Stimulated activated CD4-positive, alpha-beta T cell treated with anti-CD3 and anti-CD28 coated beads, Interleukin-12 subunit alpha, Interleukin-12 subunit beta, amount 100 ng/mL, for 4 hours (primary cell): ENCODE measurements around the gene TBC1D21.

ENCODE experiments used
- DNase-seq: peaks from one replicate; pipeline ENCODE4 v3.0.0-alpha.2; 2020

TBC1D21 gene, protein sequence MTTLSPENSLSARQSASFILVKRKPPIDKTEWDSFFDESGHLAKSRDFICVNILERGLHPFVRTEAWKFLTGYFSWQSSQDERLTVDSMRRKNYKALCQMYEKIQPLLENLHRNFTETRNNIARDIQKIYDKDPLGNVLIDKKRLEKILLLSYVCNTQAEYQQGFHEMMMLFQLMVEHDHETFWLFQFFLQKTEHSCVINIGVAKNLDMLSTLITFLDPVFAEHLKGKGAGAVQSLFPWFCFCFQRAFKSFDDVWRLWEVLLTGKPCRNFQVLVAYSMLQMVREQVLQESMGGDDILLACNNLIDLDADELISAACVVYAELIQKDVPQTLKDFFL

DNA sequence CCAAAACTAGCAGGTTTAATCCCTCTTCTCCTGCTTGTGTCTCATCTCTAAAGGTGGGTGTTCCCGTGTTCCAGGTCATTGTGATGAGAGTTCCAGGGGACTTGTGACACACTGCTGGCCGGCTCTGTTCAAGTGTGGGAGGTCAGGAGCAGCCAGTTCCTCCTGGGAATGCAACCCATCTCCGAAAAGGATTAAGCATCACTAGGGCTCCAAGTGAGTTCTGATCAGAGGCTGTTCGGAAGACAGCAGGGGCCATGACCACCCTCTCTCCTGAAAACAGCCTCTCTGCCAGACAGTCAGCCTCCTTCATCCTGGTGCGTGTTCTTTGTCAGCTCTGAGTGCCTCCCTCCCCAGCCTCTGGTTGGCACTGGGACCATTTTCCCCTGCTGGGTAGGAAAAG lies at the start of gene TBC1D21:
TBC1D21 (plus strand) TSS at position 109 of the 400 bp plus-strand sequence; CDS start at position 255, 146 bp downstream.
- no peak for DNase-seq

DNA sequence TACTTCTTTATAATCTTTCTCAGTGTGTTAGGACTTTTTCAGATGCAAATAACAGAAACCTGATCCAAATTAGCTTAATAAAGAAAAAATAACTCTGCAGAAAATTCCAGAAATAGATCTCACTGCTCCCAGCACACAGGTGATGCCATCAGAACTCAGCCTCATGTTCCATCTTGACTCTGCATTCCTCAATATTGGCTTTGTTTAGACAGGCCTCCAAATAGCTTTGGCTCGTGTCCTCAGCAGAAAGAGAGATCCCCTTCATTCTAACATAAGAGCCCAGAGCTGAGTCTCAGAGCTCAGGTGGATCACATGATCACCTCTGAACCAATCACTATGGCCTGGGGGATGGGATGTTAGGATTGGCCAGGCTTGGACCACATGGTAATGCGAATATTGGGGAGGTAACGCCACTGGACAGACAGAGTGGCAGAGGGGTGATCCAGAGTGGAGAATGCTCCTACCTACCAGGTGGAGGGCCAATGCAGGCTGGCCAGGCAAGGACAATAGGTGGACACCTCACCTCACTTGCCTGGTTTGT lies 46.6 kb upstream of the TBC1D21 start:
- no peak for DNase-seq

DNA sequence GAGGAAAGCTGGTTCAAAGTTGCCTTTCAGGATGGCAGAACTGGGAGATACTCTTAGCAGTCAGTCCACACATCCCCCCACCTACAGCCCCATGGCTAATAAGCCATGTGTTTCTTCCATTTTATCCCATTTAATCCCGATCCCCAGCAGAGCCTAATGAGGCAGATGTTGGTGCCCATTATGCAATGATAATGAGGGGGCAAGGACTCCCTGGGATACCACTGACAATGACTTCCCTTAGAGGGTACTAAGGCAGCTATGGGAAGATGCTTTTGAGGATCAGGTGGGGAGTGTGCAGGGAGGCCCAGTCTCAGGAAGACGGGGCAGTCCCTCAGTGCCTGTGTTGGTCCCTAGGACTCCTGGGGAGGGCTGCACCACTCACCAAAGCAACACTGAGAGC lies 43.8 kb upstream of the TBC1D21 start:
- DNase-seq, result no peak

DNA sequence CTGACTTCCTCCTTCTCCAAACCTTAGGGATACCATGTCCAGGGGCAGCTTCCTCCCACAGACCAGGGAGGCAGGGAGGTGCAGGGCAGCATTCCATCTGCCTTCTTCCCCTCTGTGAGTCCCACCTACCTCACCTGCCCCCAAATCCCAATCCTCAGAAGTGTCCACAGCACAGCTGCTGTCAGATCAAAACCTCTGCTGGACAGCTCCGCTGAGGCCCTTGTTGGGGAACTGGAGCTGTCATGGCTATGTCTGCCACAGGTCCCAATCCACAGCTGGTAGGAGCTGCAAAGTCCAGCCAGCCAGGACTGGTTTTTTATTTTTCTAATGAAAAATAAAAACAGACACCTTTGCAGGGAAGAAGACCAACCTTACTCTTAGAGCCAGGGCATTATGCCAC lies 40.7 kb upstream of the TBC1D21 start:
- DNase-seq, result no peak

DNA sequence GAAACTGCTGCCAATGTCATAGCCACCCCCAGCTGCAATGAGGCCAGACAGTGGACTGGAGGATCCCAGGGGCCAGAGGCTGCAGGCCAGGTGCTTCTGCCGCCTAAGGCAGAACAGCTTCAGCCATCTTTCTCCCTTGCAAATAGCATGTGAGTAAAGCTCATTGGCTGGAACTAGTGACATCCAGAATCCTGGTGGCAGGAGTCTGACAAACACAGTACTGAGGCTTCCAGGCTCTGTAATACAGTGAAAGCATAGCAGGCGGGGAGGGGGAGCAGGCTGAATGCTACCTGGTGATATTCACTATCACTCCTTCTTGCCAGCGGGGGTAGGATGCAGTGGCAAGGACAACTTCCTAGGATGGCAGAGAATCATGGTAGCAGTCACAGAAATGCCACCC lies 36.5 kb upstream of the TBC1D21 start:
- no peak for DNase-seq

DNA sequence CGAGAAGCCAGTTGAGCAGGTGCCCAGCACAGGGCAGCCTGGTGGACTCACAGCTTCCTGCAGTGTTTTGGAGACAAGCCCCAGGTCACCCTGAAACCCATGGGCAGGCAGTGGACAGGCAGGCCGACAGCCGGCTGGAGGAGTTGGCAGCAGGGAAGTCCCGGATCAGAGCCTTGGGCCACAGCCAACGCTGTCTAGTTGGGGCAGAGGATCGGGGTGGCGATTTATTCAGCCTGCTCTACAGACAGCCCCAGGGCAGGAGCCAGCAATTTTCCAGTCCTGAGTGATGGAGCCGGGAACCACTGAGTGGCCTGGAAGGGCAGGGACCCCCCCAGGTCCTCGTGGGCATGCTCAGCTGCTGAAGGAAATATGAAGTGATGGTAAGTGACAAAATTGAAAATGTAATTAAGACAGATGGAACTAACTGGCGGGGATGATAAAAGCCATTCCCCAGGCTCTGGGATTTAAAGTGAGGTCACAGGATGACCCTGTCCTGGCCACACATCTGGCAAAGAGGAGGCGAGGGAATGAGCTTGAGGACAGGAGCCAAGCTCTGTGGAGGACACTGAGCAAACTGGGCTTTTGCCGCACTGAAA lies 34.4 kb upstream of the TBC1D21 start:
- DNase-seq, result no peak

DNA sequence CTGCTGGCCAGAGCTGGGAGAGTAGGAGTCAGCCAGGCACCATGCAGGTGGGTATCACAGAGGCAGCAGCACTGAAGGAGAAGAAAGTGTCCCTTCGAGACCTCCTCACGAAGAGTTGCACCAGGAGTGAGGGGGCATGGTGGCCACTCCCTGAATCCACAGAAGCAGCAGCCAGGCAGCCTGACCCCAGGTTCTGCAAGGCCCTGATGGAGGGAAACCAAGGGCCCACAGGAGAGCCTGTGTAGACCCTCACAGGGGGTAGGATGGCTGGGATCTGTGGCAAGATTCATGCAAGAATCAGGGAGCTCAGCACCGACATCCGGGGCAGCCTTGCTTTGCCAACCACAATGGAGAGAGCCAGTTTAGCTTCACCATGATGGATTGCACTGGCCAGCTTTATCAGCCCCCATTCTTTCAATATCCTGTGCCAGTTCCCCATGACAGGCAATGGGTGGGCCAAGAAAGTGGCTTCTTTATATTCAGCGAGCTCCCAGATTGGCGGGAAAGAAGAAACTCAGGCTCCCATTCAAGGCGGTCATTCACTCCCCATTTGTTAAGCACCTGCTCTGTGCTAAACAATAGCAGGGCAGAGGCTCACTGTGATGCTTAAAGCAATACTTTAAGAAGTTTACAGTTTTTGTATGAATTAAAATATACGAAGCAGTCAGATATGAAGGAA lies 33.5 kb upstream of the TBC1D21 start:
- no peak for DNase-seq

DNA sequence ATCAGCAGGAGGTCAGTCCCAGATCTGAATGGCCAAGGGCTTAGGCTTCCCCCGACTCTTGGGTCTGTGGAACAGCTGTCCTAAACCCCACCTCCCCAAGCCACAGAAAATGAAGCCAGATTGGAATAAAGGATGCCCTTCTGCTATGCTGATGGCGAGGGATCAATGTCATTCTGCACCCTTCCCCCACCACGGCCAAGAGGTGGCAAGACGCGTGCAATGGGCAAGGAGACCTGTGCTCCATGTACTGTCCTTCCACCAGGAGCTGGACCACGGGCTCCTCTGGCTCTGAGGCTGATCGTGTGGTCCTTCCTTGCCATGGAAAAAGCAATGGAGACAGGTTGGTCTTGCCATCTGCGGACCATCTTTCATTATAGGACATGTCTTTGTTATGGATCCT lies 32.6 kb upstream of the TBC1D21 start:
- DNase-seq, result no peak

DNA sequence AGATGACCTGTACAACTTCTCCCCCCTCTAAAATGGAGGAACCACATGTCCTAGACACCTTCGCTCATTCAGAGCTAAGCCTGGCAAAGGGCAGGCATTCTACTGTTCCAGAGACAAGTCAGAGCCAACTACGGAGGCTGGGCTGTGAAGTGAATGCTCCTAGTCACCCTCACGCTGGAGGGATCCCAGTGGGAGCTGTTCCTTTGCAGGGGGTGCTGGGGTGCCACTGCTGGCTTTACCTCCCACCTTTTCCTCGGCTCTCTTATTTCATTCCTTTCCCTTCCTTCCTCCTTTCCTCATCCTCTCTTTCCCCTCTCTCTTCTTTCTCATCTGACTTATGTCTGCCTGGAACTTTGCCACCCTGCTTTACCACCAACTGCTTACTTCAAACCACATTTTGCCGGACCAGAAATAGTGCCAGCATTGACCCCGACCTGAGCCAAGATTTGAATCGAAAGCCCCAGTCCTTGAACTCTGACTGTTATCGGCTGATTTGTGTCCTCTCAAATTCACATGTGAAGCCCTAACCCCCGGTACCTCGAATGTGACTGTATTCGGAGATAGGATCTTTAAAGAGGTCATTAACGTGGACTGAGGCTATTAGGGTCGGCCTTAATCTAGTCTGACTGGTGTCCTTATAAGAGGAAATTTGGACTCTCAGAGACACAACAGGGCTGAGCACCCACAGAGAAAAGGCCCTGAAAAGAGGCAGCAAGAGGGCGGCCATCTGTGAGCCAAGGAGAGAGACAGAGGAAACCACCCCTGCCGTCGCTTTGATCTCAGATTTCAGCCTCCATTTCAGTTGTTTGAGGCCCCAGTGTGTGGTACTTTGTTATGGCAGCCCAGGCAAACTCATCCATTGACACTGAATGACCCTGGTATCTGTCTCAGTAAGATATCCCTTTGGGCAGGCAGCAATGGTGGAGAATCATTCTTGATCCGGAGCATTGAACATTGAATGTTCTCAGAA lies 31.3 kb upstream of the TBC1D21 start:
- no peak for DNase-seq

DNA sequence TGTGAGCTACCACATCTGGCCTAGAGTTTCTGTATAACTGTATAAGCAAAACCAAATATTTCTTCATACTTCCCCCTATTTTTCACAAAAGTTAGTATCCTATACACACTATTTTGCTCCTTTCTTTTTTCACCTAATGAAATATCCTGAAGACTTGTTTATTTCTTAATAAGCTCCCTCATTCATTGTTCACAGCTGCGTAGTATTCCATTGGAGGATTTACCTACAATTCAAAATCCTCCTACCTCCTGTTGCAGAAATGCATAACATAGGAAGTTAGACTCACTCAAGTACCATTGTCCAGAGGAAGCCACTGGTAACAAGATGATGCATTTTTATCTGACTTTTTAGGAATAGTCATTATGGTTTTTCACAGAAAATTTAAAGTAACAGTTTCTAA lies 29.6 kb upstream of the TBC1D21 start:
- DNase-seq, result no peak

DNA sequence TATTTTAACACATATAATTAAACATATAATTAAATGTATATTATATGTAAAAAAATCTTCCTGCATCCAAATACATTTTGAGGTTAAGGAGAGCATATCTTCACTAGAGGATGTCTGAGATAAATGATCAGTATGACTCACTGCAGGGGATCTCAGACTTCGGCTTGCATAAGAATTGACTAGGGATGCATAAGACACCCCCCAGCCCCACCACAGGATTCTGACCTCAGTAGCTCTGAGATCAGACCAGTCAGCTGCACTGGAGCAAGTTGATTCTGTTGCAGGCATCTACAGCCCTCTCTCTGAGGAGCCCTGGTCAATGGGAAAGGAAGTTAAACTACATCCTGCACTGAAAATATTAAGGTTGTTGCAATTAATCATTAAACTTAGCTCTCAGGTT lies 29.0 kb upstream of the TBC1D21 start:
- no peak for DNase-seq

DNA sequence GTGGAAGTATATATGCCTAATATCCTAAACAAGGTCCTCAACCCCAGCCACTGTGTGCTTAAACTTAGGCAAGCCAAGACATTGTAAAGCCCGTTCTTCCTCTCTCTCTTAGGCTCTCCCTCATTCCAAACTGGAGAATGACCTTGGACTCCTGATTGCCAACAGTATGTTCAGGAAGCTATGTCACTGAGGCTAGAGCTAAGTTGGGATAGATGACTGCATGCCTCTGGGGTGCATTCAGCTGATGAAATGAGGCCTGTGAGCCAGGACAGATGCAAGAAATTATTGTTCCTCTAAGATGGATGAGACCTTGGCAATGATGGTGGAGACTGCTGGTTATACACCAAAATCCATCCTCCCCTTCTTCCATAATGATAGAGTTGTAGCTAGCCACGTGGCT lies 27.9 kb upstream of the TBC1D21 start:
- DNase-seq, result no peak

DNA sequence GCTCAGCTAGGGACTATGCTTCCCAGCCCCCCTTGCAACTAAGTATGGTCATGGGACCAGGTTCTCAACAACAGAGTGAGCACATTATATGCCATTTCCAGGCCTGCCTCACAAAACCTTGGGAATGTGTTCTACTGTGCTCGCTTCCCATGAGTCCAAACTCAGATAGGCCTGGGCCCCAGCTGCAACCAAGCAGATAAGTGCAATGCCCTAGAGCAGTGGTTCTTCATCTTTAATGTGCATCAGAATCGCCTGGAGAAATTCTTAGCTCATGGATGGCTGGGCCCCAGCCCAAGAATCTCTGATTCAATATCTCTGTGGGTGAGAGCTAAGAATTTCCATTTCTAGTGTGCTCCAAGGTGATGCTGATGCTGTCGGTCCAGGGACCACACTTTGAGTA lies 27.5 kb upstream of the TBC1D21 start:
- no peak for DNase-seq

DNA sequence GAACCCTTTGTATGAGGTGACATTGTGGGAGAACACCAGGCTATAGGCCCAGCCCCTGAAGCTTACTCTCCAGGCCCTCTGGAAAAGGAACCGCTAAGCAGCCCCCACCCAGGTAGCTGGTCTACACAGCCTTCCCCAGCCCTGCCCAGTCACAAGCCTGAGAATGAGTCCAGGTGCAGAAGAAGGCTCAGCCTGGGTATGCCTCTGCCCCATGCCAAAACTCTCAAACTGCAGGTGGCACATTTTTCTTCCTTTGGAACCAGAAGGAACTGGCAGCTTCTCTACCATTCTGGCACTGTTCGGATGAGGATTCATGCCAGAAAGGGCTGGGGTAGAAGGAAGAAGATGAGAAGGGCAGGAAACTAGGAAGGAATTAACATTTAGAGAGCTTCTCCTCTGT lies 23.7 kb upstream of the TBC1D21 start:
- no peak for DNase-seq

DNA sequence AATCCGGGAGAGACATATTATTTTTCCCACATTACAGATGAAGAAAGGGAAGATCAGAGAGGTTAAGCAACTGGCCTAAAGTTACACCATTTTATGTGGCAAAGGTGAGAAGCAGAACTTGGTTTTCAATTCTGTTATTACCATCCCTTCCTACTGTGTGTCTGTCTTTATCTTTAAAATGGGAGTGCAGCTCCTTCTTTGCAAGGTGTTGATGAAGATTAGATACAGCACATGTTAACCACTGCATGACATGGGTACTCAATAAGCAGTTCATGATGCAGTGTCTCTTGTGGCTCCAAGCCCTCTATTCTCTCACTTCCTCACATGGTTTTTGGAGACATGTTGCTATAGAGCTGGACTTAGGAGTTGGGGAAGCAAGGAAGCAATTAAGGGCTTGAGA lies 23.1 kb upstream of the TBC1D21 start:
- no peak for DNase-seq

DNA sequence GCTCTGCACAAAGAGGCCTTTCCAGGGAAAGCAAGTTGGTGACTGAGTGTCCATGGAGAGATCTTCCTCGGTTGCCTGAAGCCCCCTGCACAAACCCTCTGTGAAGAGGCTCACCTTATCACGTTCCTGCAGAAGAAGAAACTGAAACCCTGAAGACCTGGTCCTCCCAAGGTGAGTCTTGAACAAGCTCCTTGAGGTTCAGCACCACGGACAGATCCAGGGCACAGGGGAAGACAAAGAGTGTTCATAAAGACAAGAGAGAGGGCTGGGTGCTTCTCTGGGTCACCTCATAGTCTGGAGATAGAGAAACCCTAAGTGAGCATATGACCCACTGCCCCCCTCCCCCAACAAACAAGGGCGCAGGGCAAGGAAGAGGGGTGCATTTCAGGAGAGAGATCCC lies 21.7 kb upstream of the TBC1D21 start:
- peak; percentile 34 for DNase-seq

DNA sequence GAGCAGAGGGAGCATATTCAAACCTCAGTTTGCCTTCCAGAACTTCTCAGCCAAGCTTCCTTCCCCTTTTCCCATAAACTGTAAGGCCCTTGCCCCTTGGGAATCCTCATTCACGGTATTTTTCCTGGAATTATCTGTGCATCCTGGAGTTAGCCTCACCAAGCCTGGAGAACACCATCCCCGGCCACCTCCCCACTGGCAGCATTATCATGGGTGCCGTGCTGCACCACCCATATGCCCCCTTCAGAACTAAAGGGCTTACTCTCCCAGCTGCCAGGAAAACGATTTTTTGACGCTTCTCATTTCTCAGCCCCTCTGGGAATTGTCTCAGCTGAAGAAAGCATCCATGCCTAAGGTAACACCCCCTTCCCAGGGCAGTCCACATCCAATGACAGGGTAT lies 20.9 kb upstream of the TBC1D21 start:
- no peak for DNase-seq

DNA sequence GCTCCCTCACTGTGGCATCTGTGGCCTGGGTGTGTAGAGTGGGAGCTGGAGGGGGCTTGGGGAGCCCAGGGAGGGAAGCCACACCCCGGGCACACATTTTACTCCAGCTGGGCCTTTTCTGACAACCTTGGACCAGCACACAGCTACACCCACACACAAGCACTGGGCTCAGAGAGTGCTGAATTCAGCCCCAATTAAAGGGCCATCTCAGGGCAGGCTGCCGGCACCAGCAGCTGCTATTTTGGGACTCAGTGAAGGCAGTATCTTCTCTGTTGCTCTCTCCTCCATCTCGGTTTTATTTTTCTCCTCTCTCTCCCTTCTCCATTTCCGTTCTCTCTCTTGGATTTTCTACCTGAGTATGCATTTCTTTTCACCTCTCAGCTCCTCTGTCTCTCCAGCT lies 19.1 kb upstream of the TBC1D21 start:
- no peak for DNase-seq

DNA sequence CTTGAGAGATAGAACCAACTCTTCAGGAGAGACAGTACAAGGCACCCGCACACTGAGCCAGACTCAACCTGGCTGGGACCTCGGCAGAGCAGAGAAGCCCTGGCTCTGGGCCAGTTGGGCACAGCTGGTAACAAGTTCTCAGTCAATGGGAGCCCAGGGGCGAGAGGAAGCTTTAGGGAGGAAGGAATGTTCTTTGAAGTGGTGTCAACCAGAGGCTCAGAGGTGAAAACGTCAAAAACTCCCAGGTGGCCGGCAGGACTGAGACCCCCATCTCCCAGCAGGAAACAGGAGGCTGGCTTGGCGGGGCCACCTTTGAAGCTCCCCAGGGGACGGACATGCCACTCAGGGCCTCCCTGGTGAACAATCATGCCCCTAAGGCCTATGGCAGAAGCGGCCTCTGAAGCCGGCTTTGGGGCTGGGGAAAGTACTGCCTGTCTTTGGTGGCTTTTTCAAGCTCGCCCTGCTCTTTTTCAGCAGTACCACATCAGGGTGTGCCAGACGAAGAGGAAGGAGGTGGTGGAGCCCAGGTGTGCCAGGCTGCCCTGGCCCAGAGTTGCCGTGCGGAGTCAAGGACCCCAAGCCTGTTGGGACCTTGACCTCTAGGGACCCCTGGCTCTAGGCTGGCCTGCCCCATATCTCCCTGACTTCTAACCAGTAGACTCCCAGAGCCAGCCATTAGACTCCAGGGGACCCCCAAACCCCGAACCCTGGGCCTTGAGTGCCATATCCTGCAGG lies 16.7 kb upstream of the TBC1D21 start:
- no peak for DNase-seq

DNA sequence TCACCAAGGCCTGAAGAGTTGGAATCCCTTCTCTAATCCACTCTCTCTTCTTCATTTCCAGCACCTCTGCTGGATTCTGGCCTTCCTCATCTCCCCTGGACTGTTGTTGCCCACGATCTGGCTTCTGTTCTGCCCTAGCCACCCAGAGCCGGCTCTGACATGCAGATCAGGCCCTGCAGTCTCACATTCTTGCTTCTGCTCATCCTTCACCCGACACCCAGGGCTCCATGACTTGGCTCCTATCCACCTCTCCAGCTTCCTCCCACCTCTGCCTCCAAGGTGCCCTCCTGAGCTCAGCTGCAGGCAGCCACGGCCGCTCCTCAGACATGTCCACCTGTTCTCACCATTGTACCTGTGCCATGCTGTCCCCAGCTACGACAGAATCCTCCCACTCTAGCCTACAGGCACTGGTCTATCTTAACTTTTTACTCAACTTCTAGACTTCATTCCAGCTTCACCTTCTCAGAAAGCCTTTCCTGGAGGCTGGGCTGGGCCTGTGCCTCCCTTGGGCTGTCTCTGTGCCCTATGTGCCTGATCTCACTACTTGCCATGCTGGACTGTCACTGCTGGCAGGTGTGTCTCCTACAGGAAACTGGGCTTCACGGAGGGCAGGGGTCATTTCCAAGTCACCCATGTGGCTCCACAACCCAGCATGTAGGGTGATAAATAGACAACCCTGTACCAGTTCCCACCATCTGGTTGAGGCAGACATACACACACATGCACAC lies 16.0 kb upstream of the TBC1D21 start:
- DNase-seq, result no peak

DNA sequence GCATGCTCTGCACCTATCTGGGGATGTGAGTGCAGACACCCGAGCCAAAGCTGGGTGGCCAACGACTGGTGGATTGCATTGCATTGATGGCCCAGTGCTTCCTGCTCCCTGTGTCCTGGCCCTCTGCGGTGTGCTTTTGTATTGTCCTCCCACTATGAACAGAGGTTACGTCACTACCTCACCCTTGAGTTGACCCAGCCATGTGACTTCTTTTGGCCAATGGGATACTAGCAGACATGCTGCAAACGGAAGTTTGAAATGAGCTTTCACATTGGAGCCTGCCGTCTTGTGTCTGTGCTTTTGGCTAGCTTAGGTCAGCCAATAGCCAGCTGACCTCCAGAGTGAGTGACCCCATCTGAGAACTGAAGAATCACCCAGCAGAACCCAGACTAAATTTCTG lies 15.3 kb upstream of the TBC1D21 start:
- no peak for DNase-seq
